Measurements from ENCODE around the gene OR7G3.

The OR7G3 gene

GRCh38 chr19:9126900-9127405, at the start of gene OR7G3:
OR7G3 (minus strand) TSS chr19:9126950; CDS start chr19:9126950, 0 bp downstream.
- no peak for DNase-seq (ENCODE audit: low read depth in 2 of 3, low spot score in 2 of 3)

- DNase-seq (ENCODE audit: low read depth in 2 of 3, low spot score in 2 of 3): no peak
Measured at GRCh38 chr19:9175326-9175725, 48.6 kb upstream of the OR7G3 start.

GRCh38 chr19:9171393-9171991, 44.7 kb upstream of the OR7G3 start:
- no peak for DNase-seq (ENCODE audit: low read depth in 2 of 3, low spot score in 2 of 3)

- DNase-seq (ENCODE audit: low read depth in 2 of 3, low spot score in 2 of 3): no peak
Measured at GRCh38 chr19:9166846-9167245, 40.1 kb upstream of the OR7G3 start.

- no peak for DNase-seq (ENCODE audit: low read depth in 2 of 3, low spot score in 2 of 3)
Measured at GRCh38 chr19:9165261-9165660, 38.5 kb upstream of the OR7G3 start.

- DNase-seq (ENCODE audit: low read depth in 2 of 3, low spot score in 2 of 3): no peak
Measured at GRCh38 chr19:9161427-9161826, 34.7 kb upstream of the OR7G3 start.

- no peak for DNase-seq (ENCODE audit: low read depth in 2 of 3, low spot score in 2 of 3)
Measured at GRCh38 chr19:9159891-9160290, 33.1 kb upstream of the OR7G3 start.

- DNase-seq (ENCODE audit: low read depth in 2 of 3, low spot score in 2 of 3): no peak
Measured at GRCh38 chr19:9156304-9156703, 29.6 kb upstream of the OR7G3 start.

GRCh38 chr19:9155591-9155990, 28.8 kb upstream of the OR7G3 start:
- no peak for DNase-seq (ENCODE audit: low read depth in 2 of 3, low spot score in 2 of 3)

- DNase-seq (ENCODE audit: low read depth in 2 of 3, low spot score in 2 of 3): no peak
Measured at GRCh38 chr19:9151367-9151766, 24.6 kb upstream of the OR7G3 start.

GRCh38 chr19:9150650-9151049, 23.9 kb upstream of the OR7G3 start:
- DNase-seq (ENCODE audit: low read depth in 2 of 3, low spot score in 2 of 3): no peak

- no peak for DNase-seq (ENCODE audit: low read depth in 2 of 3, low spot score in 2 of 3)
Measured at GRCh38 chr19:9149997-9150396, 23.2 kb upstream of the OR7G3 start.

- no peak for DNase-seq (ENCODE audit: low read depth in 2 of 3, low spot score in 2 of 3)
Measured at GRCh38 chr19:9148697-9149096, 21.9 kb upstream of the OR7G3 start.

GRCh38 chr19:9146882-9147281, 20.1 kb upstream of the OR7G3 start:
- DNase-seq (ENCODE audit: low read depth in 2 of 3, low spot score in 2 of 3): no peak

- DNase-seq (ENCODE audit: low read depth in 2 of 3, low spot score in 2 of 3): no peak
Measured at GRCh38 chr19:9144920-9145319, 18.2 kb upstream of the OR7G3 start.

GRCh38 chr19:9140159-9140874, 13.6 kb upstream of the OR7G3 start, which contains the start of gene ZNF317:
ZNF317 (plus strand) TSS chr19:9140397; CDS start chr19:9156017, 15,620 bp downstream.
- peak; percentile 58 to 67 (median 64) for DNase-seq (ENCODE audit: low read depth in 2 of 3, low spot score in 2 of 3)

GRCh38 chr19:9139609-9140158, 12.9 kb upstream of the OR7G3 start:
- DNase-seq (ENCODE audit: low read depth in 2 of 3, low spot score in 2 of 3): no peak

- DNase-seq (ENCODE audit: low read depth in 2 of 3, low spot score in 2 of 3): no peak
Measured at GRCh38 chr19:9132422-9132821, 5.7 kb upstream of the OR7G3 start.

- no peak for DNase-seq (ENCODE audit: low read depth in 2 of 3, low spot score in 2 of 3)
Measured at GRCh38 chr19:9130965-9131364, 4.2 kb upstream of the OR7G3 start.

GRCh38 chr19:9128171-9128570, 1.4 kb upstream of the OR7G3 start:
- no peak for DNase-seq (ENCODE audit: low read depth in 2 of 3, low spot score in 2 of 3)

- DNase-seq (ENCODE audit: low read depth in 2 of 3, low spot score in 2 of 3): no peak
Measured at GRCh38 chr19:9116547-9116946, 10.2 kb downstream of the OR7G3 start.

- no peak for DNase-seq (ENCODE audit: low read depth in 2 of 3, low spot score in 2 of 3)
Measured at GRCh38 chr19:9115307-9115813, 11.4 kb downstream of the OR7G3 start, which contains the start of gene OR7G1. OR7G1 (minus strand) TSS chr19:9115763; CDS start chr19:9115763, 0 bp downstream.

All from activated CD8-positive, alpha-beta memory T cell treated with anti-CD3 and anti-CD28 coated beads for 48 hours (primary cell).